Gastrocnemius medialis (tissue), 4 donors: Measurements from ENCODE around the gene SP140L. TPM values are rescaled to one million over a fixed set of nuclear protein-coding genes. Genes with fewer than 3 reads are reported as not detected.

ENCODE experiments used
- ATAC-seq, 2 donors: fragments of 150-250 bp; one replicate each; pipeline ENCODE4 v1.9.1; 2016
- DNase-seq, 2 donors: peaks; one replicate each; pipeline ENCODE4 v3.0.0-alpha.2; 2019
- H3K27ac ChIP-seq, 4 donors: fragments of 200-600 bp; sonication (generic); 1 replicate in 1 of 4; 2 replicates in 3 of 4; pipeline ENCODE4 v1.5.1; 2016 to 2018; ENCODE audit warnings: mild to moderate bottlenecking in 2 of 4, moderate library complexity in 1 of 4
- H3K27me3 ChIP-seq, 3 donors: fragments of 200-600 bp; sonication (generic) in 2 of 3; 1 replicate in 1 of 3; 2 replicates in 2 of 3; pipeline versions ENCODE4 v1.5.1 to v1.6.0; 2016 to 2019; ENCODE audit warnings: mild to moderate bottlenecking in 1 of 3, moderate library complexity in 1 of 3
- H3K36me3 ChIP-seq, 2 donors: fragments of 200-600 bp; sonication (generic) in 1 of 2; one replicate each; pipeline ENCODE4 v1.5.1; 2017 to 2018
- H3K4me1 ChIP-seq, 2 donors: fragments of 200-600 bp; sonication (generic) in 1 of 2; one replicate each; pipeline ENCODE4 v1.5.1; 2016 to 2017; ENCODE audit warnings: mild to moderate bottlenecking in 2 of 2
- H3K4me3 ChIP-seq, 4 donors: fragments of 200-600 bp; sonication (generic) in 3 of 4; 1 replicate in 1 of 4; 2 replicates in 3 of 4; pipeline ENCODE4 v1.5.1; 2016 to 2019; ENCODE audit warnings: mild to moderate bottlenecking in 2 of 4
- H3K9me3 ChIP-seq, 3 donors: fragments of 200-600 bp; sonication (generic) in 2 of 3; 1 replicate in 1 of 3; 2 replicates in 2 of 3; pipeline ENCODE4 v1.5.1; 2016 to 2019
- POLR2A ChIP-seq, 2 donors: fragments of 450-650 bp; IDR thresholded peaks; one replicate each; pipeline ENCODE4 v1.6.1; 2017; ENCODE audit warnings: antibody characterized with exemption in 2 of 2, mild to moderate bottlenecking in 2 of 2, moderate library complexity in 2 of 2
- in situ Hi-C, 4 donors: fragments of 200-750 bp; cut with MboI; loops; one replicate each; pipeline versions ENCODE4 v1.15.0 to v1.8.0; 2017; ENCODE audit warnings: low sequenced_read_pairs in 4 of 4
- intact Hi-C: fragments of 100-400 bp; cut with DNase I; formaldehyde crosslinking; loops from one replicate; pipeline ENCODE4 v1.15.1; 2023; ENCODE audit warnings: low total_unique reads
- total RNA-seq, 4 donors: library from RNA; depleted of rRNA; stranded (reverse); fragments of >200 nt; gene quantifications; one replicate each; pipeline versions ENCODE4 v1.1.0 to v1.2.3, GENCODE V29; 2016
- TF ChIP-seq, protein P1 (sequence below), 5 experiments: fragments of 450-650 bp in 3 of 5; fragments of 200-600 bp in 2 of 5; sonication (generic) in 2 of 5; IDR thresholded peaks in 4 of 5; conservative IDR thresholded peaks in 1 of 5; 1 replicate in 4 of 5; 2 replicates in 1 of 5; pipeline ENCODE4 v1.5.1; 2016 to 2019; ENCODE audit warnings: antibody characterized with exemption in 5 of 5, mild to moderate bottlenecking in 3 of 5, moderate library complexity in 3 of 5

SP140L gene
- total RNA-seq, 4 donors from 2014 or later = 2.2 to 13.5 (median 3.8) TPM

DNA sequence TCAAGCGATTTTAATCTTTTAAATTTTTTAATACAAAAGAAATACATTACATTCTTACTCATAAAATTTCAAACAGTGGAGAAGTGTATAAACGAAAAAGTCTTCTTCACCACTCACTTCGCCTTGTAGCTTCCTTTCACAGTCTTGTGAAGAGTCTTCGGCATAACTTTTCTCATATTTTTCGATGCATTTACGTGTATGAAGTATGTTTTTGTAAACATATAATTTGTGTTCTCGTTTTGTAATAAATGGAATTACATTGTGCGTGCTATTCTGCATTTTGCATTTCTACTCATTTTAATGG, 1.1 kb downstream of the SP140L start:
- DNase-seq (no peak), ATAC-seq (no peak)
- Histone ChIP-seq H3K4me3 (peak overlapping the region; percentile 44 to 70 (median 53)), H3K9me3 (no peaks in the 10 kb centered on the region), H3K36me3 (no peaks in the 10 kb centered on the region), H3K27me3 (no peaks in the 10 kb centered on the region), H3K27ac (peak overlapping the region in 1 of 4 donors; percentile 77), H3K4me1 (peaks cover 5 to 26% of the 10 kb centered on the region in 2 donors)
- intact Hi-C loops (loop anchor here (5.0 kb wide), 1 partner anchor 89 kb away; the partner anchor contains the start of gene SP100), in situ Hi-C loops (no loop called here)
- TF ChIP-seq, protein P1, sequence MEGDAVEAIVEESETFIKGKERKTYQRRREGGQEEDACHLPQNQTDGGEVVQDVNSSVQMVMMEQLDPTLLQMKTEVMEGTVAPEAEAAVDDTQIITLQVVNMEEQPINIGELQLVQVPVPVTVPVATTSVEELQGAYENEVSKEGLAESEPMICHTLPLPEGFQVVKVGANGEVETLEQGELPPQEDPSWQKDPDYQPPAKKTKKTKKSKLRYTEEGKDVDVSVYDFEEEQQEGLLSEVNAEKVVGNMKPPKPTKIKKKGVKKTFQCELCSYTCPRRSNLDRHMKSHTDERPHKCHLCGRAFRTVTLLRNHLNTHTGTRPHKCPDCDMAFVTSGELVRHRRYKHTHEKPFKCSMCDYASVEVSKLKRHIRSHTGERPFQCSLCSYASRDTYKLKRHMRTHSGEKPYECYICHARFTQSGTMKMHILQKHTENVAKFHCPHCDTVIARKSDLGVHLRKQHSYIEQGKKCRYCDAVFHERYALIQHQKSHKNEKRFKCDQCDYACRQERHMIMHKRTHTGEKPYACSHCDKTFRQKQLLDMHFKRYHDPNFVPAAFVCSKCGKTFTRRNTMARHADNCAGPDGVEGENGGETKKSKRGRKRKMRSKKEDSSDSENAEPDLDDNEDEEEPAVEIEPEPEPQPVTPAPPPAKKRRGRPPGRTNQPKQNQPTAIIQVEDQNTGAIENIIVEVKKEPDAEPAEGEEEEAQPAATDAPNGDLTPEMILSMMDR (IDR thresholded peaks at IDR 0.05 in 4 of 5, conservative IDR thresholded peaks at IDR 0.05 in 1 of 5) = no peak
- no peak for TF ChIP-seq POLR2A (IDR thresholded peaks at IDR 0.05)

- Histone ChIP-seq H3K4me1 (peaks cover 5 to 26% of the 10 kb centered on the region in 2 donors), H3K27ac (peak overlapping the region in 2 of 4 donors; percentile 11 to 72), H3K9me3 (no peaks in the 10 kb centered on the region), H3K4me3 (peak overlapping the region in 1 of 4 donors; percentile 36), H3K27me3 (no peaks in the 10 kb centered on the region), H3K36me3 (peaks cover 0 to 12% of the 10 kb centered on the region in 2 donors)
- DNase-seq = peak in 1 of 2 donors; percentile 50
- intact Hi-C loops (loop anchor here (5.0 kb wide), 1 partner anchor 87 kb away; the partner anchor contains the start of gene SP100), in situ Hi-C loops (no loop called here)
- peak in 1 of 2 donors; percentile 48 for ATAC-seq
- TF ChIP-seq POLR2A (IDR thresholded peaks at IDR 0.05) = no peak
- TF ChIP-seq, protein P1 (IDR thresholded peaks at IDR 0.05 in 4 of 5, conservative IDR thresholded peaks at IDR 0.05 in 1 of 5) = no peak
Observed at GRCh38 chr2:230329946-230330605, 3.1 kb downstream of the SP140L start.

- DNase-seq (peak; percentile 39 to 65), ATAC-seq (peak; percentile 83 to 89)
- H3K36me3 ChIP-seq = peaks cover 0 to 12% of the 10 kb centered on the region in 2 donors
- peak overlapping the region in 1 of 4 donors; percentile 36 for H3K4me3 ChIP-seq
- TF ChIP-seq POLR2A (IDR thresholded peaks at IDR 0.05) = no peak
- TF ChIP-seq, protein P1 (IDR thresholded peaks at IDR 0.05 in 4 of 5, conservative IDR thresholded peaks at IDR 0.05 in 1 of 5) = no peak
- no peaks in the 10 kb centered on the region for H3K27me3 ChIP-seq
- H3K27ac ChIP-seq = peak overlapping the region in 2 of 4 donors; percentile 11 to 72
- intact Hi-C loops = no loop called here
- H3K9me3 ChIP-seq = no peaks in the 10 kb centered on the region
- in situ Hi-C loops = no loop called here
- H3K4me1 ChIP-seq = peaks cover 5 to 26% of the 10 kb centered on the region in 2 donors
Observed at GRCh38 chr2:230330725-230331124, 3.7 kb downstream of the SP140L start.

- no peak for ATAC-seq
- intact Hi-C loops = no loop called here
Observed at GRCh38 chr2:230335461-230335863, 8.5 kb downstream of the SP140L start.

More at GRCh38 chr2:230335461-230335863, 8.5 kb downstream of the SP140L start:
- H3K27me3 ChIP-seq = no peaks in the 10 kb centered on the region
- peaks cover 0 to 12% of the 10 kb centered on the region in 2 donors for H3K36me3 ChIP-seq
- peaks cover 0 to 3% of the 10 kb centered on the region in 2 donors for H3K4me1 ChIP-seq
- H3K9me3 ChIP-seq = no peaks in the 10 kb centered on the region
- TF ChIP-seq POLR2A (IDR thresholded peaks at IDR 0.05) = no peak
- TF ChIP-seq, protein P1 (IDR thresholded peaks at IDR 0.05 in 4 of 5, conservative IDR thresholded peaks at IDR 0.05 in 1 of 5) = no peak
- H3K27ac ChIP-seq = no peak overlapping the region
- no peak for DNase-seq
- H3K4me3 ChIP-seq = no peak overlapping the region
- in situ Hi-C loops = no loop called here
